Astrocyte (in vitro differentiated cells and primary cell): Measurements from ENCODE around the gene PLXDC2. TPM values are rescaled to one million over a fixed set of nuclear protein-coding genes. Genes with fewer than 3 reads are reported as not detected.
"Not testable (repeated sequence)": the region's sequence is repeated elsewhere in the genome, so short reads cannot be mapped to it uniquely, and the experiment has no call there.

Experiments
- DNase-seq: peaks from one replicate; pipeline ENCODE4 v3.0.0-alpha.2; 2010; ENCODE audit warnings: low read depth
- FAIRE-seq: peaks from 2 replicates; lab custom pipeline; 2011; peaks lifted over from hg19 to GRCh38; lab: Jason Lieb, UNC
- H2AFZ ChIP-seq: 2 replicates; pipeline ENCODE4 v1.6.0; 2012; ENCODE audit warnings: low read depth, low read length, inconsistent platforms
- H3K27ac ChIP-seq: 2 replicates; pipeline ENCODE4 v1.5.1; 2011; ENCODE audit warnings: low read depth, low read length, inconsistent platforms
- H3K27me3 ChIP-seq: 2 replicates; pipeline ENCODE4 v1.6.0; 2011; ENCODE audit warnings: low read length, inconsistent platforms; ENCODE audit not compliant: insufficient read depth
- H3K36me3 ChIP-seq: 2 replicates; pipeline ENCODE4 v1.5.1; 2011; ENCODE audit warnings: low read length, inconsistent platforms; ENCODE audit not compliant: insufficient read depth
- H3K4me1 ChIP-seq: 2 replicates; pipeline ENCODE4 v1.5.1; 2011; ENCODE audit warnings: low read length, inconsistent platforms; ENCODE audit not compliant: insufficient read depth
- H3K4me2 ChIP-seq: 2 replicates; pipeline ENCODE4 v1.6.0; 2012; ENCODE audit warnings: low read length, inconsistent platforms
- H3K4me3 ChIP-seq: 2 replicates; pipeline ENCODE4 v1.5.1; 2011; ENCODE audit warnings: low read depth, mild to moderate bottlenecking, low read length, inconsistent platforms; ENCODE audit not compliant: insufficient read depth
- H3K79me2 ChIP-seq: 2 replicates; pipeline ENCODE4 v1.6.0; 2012; ENCODE audit warnings: mild to moderate bottlenecking, low read length, inconsistent platforms; ENCODE audit not compliant: insufficient read depth
- H3K9ac ChIP-seq: 2 replicates; pipeline ENCODE4 v1.6.0; 2012; ENCODE audit warnings: mild to moderate bottlenecking, low read length, inconsistent platforms
- H3K9me3 ChIP-seq: 2 replicates; pipeline ENCODE4 v1.5.1; 2012; ENCODE audit warnings: low read depth, mild to moderate bottlenecking, low read length, inconsistent platforms; ENCODE audit not compliant: insufficient read depth
- H4K20me1 ChIP-seq: 2 replicates; pipeline ENCODE4 v1.6.0; 2012; ENCODE audit warnings: low read length, inconsistent platforms; ENCODE audit not compliant: insufficient read depth
- H3K27ac Mint-ChIP-seq: one replicate; pipeline ENCODE4 v1.8.0; 2021; ENCODE audit warnings: mild to moderate bottlenecking, mixed read lengths; ENCODE audit not compliant: unreplicated experiment
- H3K27me3 Mint-ChIP-seq: one replicate; pipeline ENCODE4 v1.8.0; 2021; ENCODE audit warnings: low read depth, mixed read lengths; ENCODE audit not compliant: unreplicated experiment
- H3K36me3 Mint-ChIP-seq: one replicate; pipeline ENCODE4 v1.8.0; 2021; ENCODE audit warnings: low read depth, mixed read lengths; ENCODE audit not compliant: unreplicated experiment
- H3K4me1 Mint-ChIP-seq: one replicate; pipeline ENCODE4 v1.8.0; 2021; ENCODE audit warnings: low read depth, mixed read lengths; ENCODE audit not compliant: unreplicated experiment
- H3K4me3 Mint-ChIP-seq: one replicate; pipeline ENCODE4 v1.8.0; 2021; ENCODE audit warnings: mild to moderate bottlenecking, moderate library complexity, mixed read lengths; ENCODE audit not compliant: unreplicated experiment
- H3K9me3 Mint-ChIP-seq: one replicate; pipeline ENCODE4 v1.8.0; 2021; ENCODE audit warnings: mild to moderate bottlenecking, mixed read lengths; ENCODE audit not compliant: unreplicated experiment
- EZH2 ChIP-seq: IDR thresholded peaks from 2 replicates; pipeline ENCODE4 v1.6.1; 2012; ENCODE audit warnings: mild to moderate bottlenecking, low read length, inconsistent platforms; ENCODE audit not compliant: insufficient read depth
- total RNA-seq: library from RNA; stranded (reverse); gene quantifications from 2 replicates; pipeline ENCODE4 v1.2.1, GENCODE V29; 2021
- TF ChIP-seq, protein P1 (sequence below): IDR thresholded peaks from 2 replicates; pipeline ENCODE4 v1.5.1; 2011; ENCODE audit warnings: low read depth, mild to moderate bottlenecking, inconsistent platforms, low read length, moderate library complexity; ENCODE audit not compliant: insufficient read depth

The PLXDC2 gene
- total RNA-seq, 1 donor from 2014 or later, result 36.1 TPM

DNA sequence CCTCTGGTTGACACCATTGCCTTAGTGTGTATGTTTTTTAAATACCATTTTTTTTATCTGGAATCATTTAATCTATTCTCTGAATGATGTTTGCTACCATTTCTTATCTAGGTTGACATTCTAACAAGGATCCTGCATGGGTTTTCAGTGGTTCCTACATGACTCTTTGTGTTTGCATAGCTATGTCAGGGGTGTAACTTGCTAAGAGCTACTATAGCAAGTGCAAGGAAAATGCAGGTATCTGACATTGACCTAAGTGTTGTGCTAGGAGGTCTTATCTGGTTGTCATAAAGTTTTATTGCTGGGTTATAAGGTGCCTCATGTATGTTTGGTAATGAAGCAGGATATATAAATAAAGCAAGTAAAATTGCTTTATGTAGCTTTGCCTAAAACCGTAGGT lies 183.2 kb downstream of the PLXDC2 start:
- no peak overlapping the region for H3K4me3 Mint-ChIP-seq
- Histone ChIP-seq H3K79me2 (no peaks in the 10 kb centered on the region), H3K27ac (no peak overlapping the region), H3K36me3 (no peaks in the 10 kb centered on the region), H3K9ac (no peak overlapping the region), H4K20me1 (no peaks in the 10 kb centered on the region), H3K27me3 (no peaks in the 10 kb centered on the region), H3K4me1 (peaks cover 10% of the 10 kb centered on the region), H2AFZ (no peak overlapping the region), H3K4me2 (no peak overlapping the region), H3K4me3 (no peak overlapping the region), H3K9me3 (no peaks in the 10 kb centered on the region)
- DNase-seq, result no peak
- H3K9me3 Mint-ChIP-seq, result no peaks in the 10 kb centered on the region
- no peak for FAIRE-seq
- TF ChIP-seq, protein P1, sequence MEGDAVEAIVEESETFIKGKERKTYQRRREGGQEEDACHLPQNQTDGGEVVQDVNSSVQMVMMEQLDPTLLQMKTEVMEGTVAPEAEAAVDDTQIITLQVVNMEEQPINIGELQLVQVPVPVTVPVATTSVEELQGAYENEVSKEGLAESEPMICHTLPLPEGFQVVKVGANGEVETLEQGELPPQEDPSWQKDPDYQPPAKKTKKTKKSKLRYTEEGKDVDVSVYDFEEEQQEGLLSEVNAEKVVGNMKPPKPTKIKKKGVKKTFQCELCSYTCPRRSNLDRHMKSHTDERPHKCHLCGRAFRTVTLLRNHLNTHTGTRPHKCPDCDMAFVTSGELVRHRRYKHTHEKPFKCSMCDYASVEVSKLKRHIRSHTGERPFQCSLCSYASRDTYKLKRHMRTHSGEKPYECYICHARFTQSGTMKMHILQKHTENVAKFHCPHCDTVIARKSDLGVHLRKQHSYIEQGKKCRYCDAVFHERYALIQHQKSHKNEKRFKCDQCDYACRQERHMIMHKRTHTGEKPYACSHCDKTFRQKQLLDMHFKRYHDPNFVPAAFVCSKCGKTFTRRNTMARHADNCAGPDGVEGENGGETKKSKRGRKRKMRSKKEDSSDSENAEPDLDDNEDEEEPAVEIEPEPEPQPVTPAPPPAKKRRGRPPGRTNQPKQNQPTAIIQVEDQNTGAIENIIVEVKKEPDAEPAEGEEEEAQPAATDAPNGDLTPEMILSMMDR, result no peak
- TF ChIP-seq EZH2, result no peak
- peaks cover 6% of the 10 kb centered on the region for H3K36me3 Mint-ChIP-seq
- H3K27me3 Mint-ChIP-seq, result no peaks in the 10 kb centered on the region
- peaks cover 22% of the 10 kb centered on the region for H3K4me1 Mint-ChIP-seq
- H3K27ac Mint-ChIP-seq, result no peak overlapping the region

DNA sequence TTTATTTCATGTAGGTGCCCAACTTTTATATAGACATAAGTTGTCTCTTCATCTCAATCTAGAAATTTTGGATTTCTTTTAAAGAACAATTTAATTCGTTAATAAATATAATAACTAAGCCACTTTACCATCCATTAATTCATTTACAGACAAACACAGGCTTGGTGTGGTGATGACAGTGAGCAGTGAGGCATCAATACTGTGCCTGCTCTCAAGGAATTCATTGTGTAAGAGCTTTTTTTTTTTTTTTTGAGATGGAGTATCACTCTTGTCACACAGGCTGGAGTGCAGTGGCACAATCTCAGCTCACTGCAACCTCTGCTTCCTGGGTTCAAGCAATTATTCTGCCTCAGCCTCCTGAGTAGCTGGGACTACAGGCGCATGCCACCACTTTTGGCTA lies 185.8 kb downstream of the PLXDC2 start:
- H3K4me3 ChIP-seq, H3K36me3 ChIP-seq, H3K27ac Mint-ChIP-seq, H3K27ac ChIP-seq, H4K20me1 ChIP-seq, H3K27me3 ChIP-seq, H3K36me3 Mint-ChIP-seq, DNase-seq, H3K27me3 Mint-ChIP-seq, H3K79me2 ChIP-seq, H3K9me3 Mint-ChIP-seq, H2AFZ ChIP-seq, H3K4me3 Mint-ChIP-seq, H3K9me3 ChIP-seq, FAIRE-seq, H3K9ac ChIP-seq, H3K4me2 ChIP-seq: not testable (repeated sequence)
- peaks cover 10% of the 10 kb centered on the region for H3K4me1 ChIP-seq
- peaks cover 16% of the 10 kb centered on the region for H3K4me1 Mint-ChIP-seq

DNA sequence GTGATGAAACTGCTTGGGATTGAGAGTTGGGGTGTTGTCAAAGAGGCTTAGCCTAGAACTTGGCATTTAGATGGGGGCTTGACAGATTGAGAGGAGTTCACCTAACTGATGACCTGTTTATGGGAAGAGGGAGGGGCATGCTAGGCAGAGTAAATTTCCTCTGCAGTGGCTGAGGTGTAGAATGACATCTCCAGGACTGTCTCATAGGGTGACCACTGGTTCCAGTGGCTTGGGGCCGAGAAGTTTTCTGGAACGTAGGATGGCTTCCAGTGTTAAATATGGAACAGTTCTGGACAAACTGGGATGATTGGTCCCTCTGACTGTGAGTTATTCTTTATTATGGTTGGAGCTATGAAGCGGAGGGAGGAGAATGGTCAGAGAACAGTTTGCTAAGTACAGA lies 186.4 kb downstream of the PLXDC2 start:
- Mint-ChIP-seq H3K9me3 (no peaks in the 10 kb centered on the region), H3K4me1 (peaks cover 16% of the 10 kb centered on the region), H3K27ac (no peak overlapping the region), H3K36me3 (peaks cover 9% of the 10 kb centered on the region), H3K4me3 (no peak overlapping the region), H3K27me3 (no peaks in the 10 kb centered on the region)
- no peak overlapping the region for H2AFZ ChIP-seq
- no peaks in the 10 kb centered on the region for H3K27me3 ChIP-seq
- H4K20me1 ChIP-seq, result no peaks in the 10 kb centered on the region
- no peaks in the 10 kb centered on the region for H3K79me2 ChIP-seq
- no peaks in the 10 kb centered on the region for H3K36me3 ChIP-seq
- peaks cover 10% of the 10 kb centered on the region for H3K4me1 ChIP-seq
- no peak for DNase-seq
- no peak overlapping the region for H3K4me2 ChIP-seq
- no peak overlapping the region for H3K9ac ChIP-seq
- no peaks in the 10 kb centered on the region for H3K9me3 ChIP-seq
- no peak for TF ChIP-seq EZH2
- TF ChIP-seq, protein P1, result no peak
- no peak overlapping the region for H3K4me3 ChIP-seq
- H3K27ac ChIP-seq, result no peak overlapping the region
- FAIRE-seq, result no peak
